BLaER1 (cell line): Measurements from ENCODE around the gene HDGF.
A peak's percentile ranks its signal among the peaks of the same experiment; 100 is the strongest.

ENCODE experiments used
- H3K27ac ChIP-seq: shearing (Covaris generic); formaldehyde crosslinking; 2 replicates; pipeline ENCODE4 v1.8.1; 2022
- H3K27me3 ChIP-seq: shearing (Covaris generic); formaldehyde crosslinking; 2 replicates; pipeline ENCODE4 v1.8.1; 2022
- H3K36me3 ChIP-seq: shearing (Covaris generic); formaldehyde crosslinking; 2 replicates; pipeline ENCODE4 v1.8.1; 2022
- H3K4me1 ChIP-seq: shearing (Covaris generic); formaldehyde crosslinking; 2 replicates; pipeline ENCODE4 v1.8.1; 2022
- H3K4me2 ChIP-seq: shearing (Covaris generic); formaldehyde crosslinking; 2 replicates; pipeline ENCODE4 v1.8.1; 2022
- H3K4me3 ChIP-seq: shearing (Covaris generic); formaldehyde crosslinking; 2 replicates; pipeline ENCODE4 v1.8.1; 2022
- H3K9ac ChIP-seq: shearing (Covaris generic); formaldehyde crosslinking; 2 replicates; pipeline ENCODE4 v1.8.1; 2022
- H3K9me3 ChIP-seq: shearing (Covaris generic); formaldehyde crosslinking; 2 replicates; pipeline ENCODE4 v1.8.1; 2022
- H4K20me1 ChIP-seq: shearing (Covaris generic); formaldehyde crosslinking; 2 replicates; pipeline ENCODE4 v1.8.1; 2022
- Cebpa-rat ChIP-seq: shearing (Covaris generic); IDR thresholded peaks from 2 replicates; pipeline ENCODE4 v1.8.1; 2022

The HDGF gene

DNA sequence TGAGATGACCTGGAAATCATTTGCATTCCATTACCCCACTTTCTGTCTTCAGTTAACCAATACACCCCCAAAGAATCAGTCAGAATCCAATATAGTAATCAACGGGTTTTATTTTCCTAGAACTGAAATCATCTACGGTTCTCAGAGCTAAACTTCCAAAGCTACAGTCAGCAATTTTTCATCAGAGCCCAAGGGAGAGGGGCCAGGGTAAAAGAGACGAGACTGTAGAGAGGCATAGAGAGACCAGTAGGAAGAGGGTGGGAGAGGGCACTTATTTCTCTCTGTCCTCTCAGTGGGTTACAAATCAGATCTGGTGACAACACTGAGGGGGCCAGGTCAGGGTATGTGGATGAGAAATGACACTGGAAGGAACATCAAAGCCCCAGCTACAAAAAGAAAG is 9.5 kb downstream of the HDGF start:
- Histone ChIP-seq H3K9me3 (no peaks in the 10 kb centered on the region), H3K9ac (no peak overlapping the region), H3K36me3 (peaks cover 71% of the 10 kb centered on the region), H3K4me3 (no peak overlapping the region), H4K20me1 (peaks cover 53% of the 10 kb centered on the region), H3K27me3 (no peaks in the 10 kb centered on the region), H3K4me1 (peaks cover 66% of the 10 kb centered on the region), H3K27ac (peak overlapping the region; percentile 1; the same call in 1 of the 2 replicates), H3K4me2 (peak overlapping the region; percentile 80)
- no peak for TF ChIP-seq Cebpa-rat

DNA sequence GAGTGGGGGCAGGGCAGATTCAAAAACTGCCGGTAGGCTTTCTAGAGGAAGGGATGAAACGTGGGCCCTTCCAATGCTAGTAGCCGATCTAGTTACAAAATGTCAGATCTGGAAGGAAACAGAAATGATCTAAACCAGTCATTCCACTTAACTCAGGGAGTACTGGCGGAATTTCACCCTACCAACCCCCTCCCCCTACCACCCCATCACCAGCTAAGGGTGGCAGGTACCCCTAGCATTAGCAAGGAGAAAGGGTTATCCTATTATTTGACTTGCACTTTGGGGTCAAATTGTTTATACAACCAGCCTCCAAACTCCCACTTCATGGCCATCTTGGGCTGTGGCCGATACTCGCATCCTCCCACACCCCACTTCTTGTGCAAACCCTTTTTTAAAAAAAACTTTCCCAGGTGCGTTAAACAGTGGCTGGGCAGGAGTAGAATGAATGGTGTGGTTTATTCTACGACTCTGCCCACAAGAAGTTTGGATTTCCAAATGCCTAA is 9.9 kb downstream of the HDGF start:
- Histone ChIP-seq H3K27ac (peak overlapping the region; percentile 49; the same call in 1 of the 2 replicates), H3K4me2 (peak overlapping the region; percentile 80), H4K20me1 (peaks cover 49% of the 10 kb centered on the region), H3K36me3 (peaks cover 76% of the 10 kb centered on the region), H3K4me3 (peak overlapping the region; percentile 80), H3K4me1 (peaks cover 61% of the 10 kb centered on the region), H3K27me3 (no peaks in the 10 kb centered on the region), H3K9ac (peak overlapping the region; percentile 35; the same call in 1 of the 2 replicates), H3K9me3 (no peaks in the 10 kb centered on the region)
- TF ChIP-seq Cebpa-rat = no peak

- Histone ChIP-seq H3K27me3 (no peaks in the 10 kb centered on the region), H3K4me1 (peaks cover 55% of the 10 kb centered on the region), H3K27ac (peak within 1 kb of the TSS; percentile 82), H3K4me3 (peak within 1 kb of the TSS; percentile 80), H3K36me3 (peaks cover 78% of the 10 kb centered on the region), H4K20me1 (peaks cover 42% of the 10 kb centered on the region), H3K4me2 (peak within 1 kb of the TSS; percentile 93), H3K9me3 (no peaks in the 10 kb centered on the region), H3K9ac (peak within 1 kb of the TSS; percentile 85)
- no peak for TF ChIP-seq Cebpa-rat
These were observed 10.6 kb downstream of the HDGF start, which contains the start of gene MRPL24 for GRCh38 chr1:156740741-156741480. Gene MRPL24, minus strand, starts transcription at chr1:156741088. Its CDS starts 2,384 bp downstream, at chr1:156738704.

GRCh38 chr1:156740237-156740740 is 11.2 kb downstream of the HDGF start:
- no peak for TF ChIP-seq Cebpa-rat
- Histone ChIP-seq H3K27me3 (no peaks in the 10 kb centered on the region), H3K4me1 (peaks cover 49% of the 10 kb centered on the region), H4K20me1 (peaks cover 36% of the 10 kb centered on the region), H3K9ac (peak overlapping the region; percentile 85), H3K9me3 (no peaks in the 10 kb centered on the region), H3K4me3 (peak overlapping the region; percentile 80), H3K27ac (peak overlapping the region; percentile 82), H3K36me3 (peaks cover 77% of the 10 kb centered on the region), H3K4me2 (peak overlapping the region; percentile 93)

DNA sequence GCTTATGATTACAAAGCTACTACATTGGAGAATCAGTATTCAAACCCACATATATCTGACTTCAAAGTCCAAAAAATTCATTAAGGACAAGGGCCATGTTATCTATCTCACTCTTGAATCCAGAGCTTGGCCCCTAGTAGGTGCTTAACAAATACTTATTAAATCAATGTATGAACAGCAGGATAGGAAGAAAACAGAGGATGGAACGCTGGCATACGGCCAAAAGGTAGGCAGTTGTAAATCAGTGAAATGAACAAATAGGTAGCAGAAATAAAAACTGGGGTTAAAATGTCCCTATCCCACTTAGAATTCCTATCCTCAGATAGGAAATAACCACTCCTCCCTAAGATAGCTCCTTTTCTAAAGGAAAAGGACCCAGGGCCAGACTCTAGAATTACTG is 12.6 kb downstream of the HDGF start:
- Histone ChIP-seq H3K27me3 (no peaks in the 10 kb centered on the region), H3K9ac (no peak overlapping the region), H3K27ac (no peak overlapping the region), H4K20me1 (peaks cover 24% of the 10 kb centered on the region), H3K4me3 (no peak overlapping the region), H3K4me1 (peaks cover 39% of the 10 kb centered on the region), H3K36me3 (peaks cover 78% of the 10 kb centered on the region), H3K9me3 (no peaks in the 10 kb centered on the region), H3K4me2 (no peak overlapping the region)
- TF ChIP-seq Cebpa-rat = no peak

DNA sequence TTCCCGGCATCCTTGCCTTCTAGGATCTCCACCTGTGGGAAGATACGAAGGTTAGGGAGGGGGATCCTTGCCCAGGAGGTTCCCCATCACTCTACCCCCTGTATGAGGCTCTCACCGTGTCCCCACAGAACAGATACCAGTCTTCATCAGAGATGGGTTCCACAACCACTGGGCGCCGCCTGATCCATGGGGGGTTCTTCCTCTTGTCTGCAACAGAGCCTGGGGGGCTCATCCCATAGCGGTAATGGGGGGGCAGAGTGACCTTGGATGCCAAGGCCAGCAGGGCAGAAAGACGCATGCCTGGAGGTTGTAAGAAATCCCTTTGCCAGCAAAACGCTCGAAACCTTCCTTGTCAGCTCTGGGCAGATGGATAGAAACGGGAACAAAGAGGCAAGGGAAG is 13.1 kb downstream of the HDGF start:
- TF ChIP-seq Cebpa-rat = no peak
- H3K4me2 ChIP-seq = no peak overlapping the region
- H3K36me3 ChIP-seq = peaks cover 78% of the 10 kb centered on the region
- H3K27me3 ChIP-seq = no peaks in the 10 kb centered on the region
- no peak overlapping the region for H3K27ac ChIP-seq
- H3K9ac ChIP-seq = no peak overlapping the region
- H3K9me3 ChIP-seq = no peaks in the 10 kb centered on the region
- H3K4me3 ChIP-seq = no peak overlapping the region
- peaks cover 19% of the 10 kb centered on the region for H4K20me1 ChIP-seq
- H3K4me1 ChIP-seq = peaks cover 34% of the 10 kb centered on the region

- no peak overlapping the region for H3K4me3 ChIP-seq
- no peaks in the 10 kb centered on the region for H3K9me3 ChIP-seq
- no peak overlapping the region for H3K9ac ChIP-seq
- H3K4me2 ChIP-seq = no peak overlapping the region
- no peak for TF ChIP-seq Cebpa-rat
- no peak overlapping the region for H3K27ac ChIP-seq
- peaks cover 8% of the 10 kb centered on the region for H3K4me1 ChIP-seq
- H3K36me3 ChIP-seq = peaks cover 71% of the 10 kb centered on the region
- H3K27me3 ChIP-seq = no peaks in the 10 kb centered on the region
- no peaks in the 10 kb centered on the region for H4K20me1 ChIP-seq
These were observed 17.4 kb downstream of the HDGF start for GRCh38 chr1:156733989-156734584.

DNA sequence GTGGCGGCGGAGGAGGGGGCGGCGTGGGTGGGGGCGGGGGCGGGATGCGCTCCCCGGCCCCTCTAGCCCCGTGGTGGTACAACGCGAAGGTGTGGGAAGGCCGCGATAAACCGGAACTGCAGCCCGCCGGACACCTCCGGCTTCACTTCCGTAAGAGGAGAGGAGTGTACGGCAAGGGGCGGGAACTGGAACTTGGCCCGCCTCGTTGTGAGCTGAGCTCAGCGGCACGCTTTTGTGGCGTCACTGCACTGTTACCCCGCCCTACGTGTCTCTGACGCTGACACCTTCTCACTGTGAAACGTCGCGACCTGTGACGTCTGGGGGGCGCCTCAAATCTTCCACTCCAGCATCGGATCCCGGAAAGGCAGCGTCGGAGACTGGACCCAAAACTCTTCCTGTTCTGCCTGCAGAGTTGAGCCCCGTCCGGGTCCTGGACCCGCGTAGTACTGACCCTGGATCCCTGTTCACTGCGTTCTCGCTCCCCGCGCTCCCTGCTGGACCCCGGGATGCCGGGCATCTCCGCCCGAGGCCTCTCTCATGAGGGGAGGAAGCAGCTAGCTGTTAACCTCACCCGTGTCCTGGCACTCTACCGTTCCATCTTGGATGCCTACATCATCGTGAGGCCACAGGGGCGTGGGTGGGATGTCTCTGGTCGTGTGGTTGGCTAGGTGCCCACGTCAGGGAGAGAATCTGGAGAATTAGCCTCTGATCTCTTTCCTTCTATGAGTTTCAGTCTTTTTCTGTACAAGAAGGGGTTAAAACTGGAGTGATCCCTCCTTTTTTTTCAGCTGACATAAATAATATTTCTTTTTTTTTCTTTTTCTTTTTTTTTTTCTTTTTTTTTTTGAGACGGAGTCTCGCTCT is 22.6 kb downstream of the HDGF start, which contains the start of gene ISG20L2:
Gene ISG20L2 (minus strand): TSS at position 168 of the 864 bp plus-strand sequence. CDS start 1,114 bp downstream, outside the sequence.
- Histone ChIP-seq H3K27me3 (no peaks in the 10 kb centered on the region), H3K4me1 (peaks cover 44% of the 10 kb centered on the region), H3K36me3 (peaks cover 38% of the 10 kb centered on the region), H4K20me1 (peaks cover 40% of the 10 kb centered on the region), H3K4me2 (peak within 1 kb of the TSS; percentile 99), H3K9me3 (no peaks in the 10 kb centered on the region), H3K27ac (peak within 1 kb of the TSS; percentile 79), H3K9ac (peak within 1 kb of the TSS; percentile 91), H3K4me3 (peak within 1 kb of the TSS; percentile 87)
- no peak for TF ChIP-seq Cebpa-rat

GRCh38 chr1:156727926-156728598 is 23.4 kb downstream of the HDGF start, which contains the start of gene METTL25B:
Gene METTL25B, plus strand, starts transcription at chr1:156728469. Its CDS starts 636 bp downstream, at chr1:156729105.
- peaks cover 44% of the 10 kb centered on the region for H3K4me1 ChIP-seq
- H3K27ac ChIP-seq = peak within 1 kb of the TSS; percentile 79
- H3K27me3 ChIP-seq = no peaks in the 10 kb centered on the region
- no peak for TF ChIP-seq Cebpa-rat
- no peaks in the 10 kb centered on the region for H3K9me3 ChIP-seq
- H3K36me3 ChIP-seq = peaks cover 38% of the 10 kb centered on the region
- H3K4me2 ChIP-seq = peak within 1 kb of the TSS; percentile 99
- H3K4me3 ChIP-seq = peak within 1 kb of the TSS; percentile 87
- H4K20me1 ChIP-seq = peaks cover 48% of the 10 kb centered on the region
- H3K9ac ChIP-seq = peak within 1 kb of the TSS; percentile 91
